H9 (cell line): ENCODE data around the gene HES4. TPM values are rescaled to one million over a fixed set of nuclear protein-coding genes. Genes with fewer than 3 reads are reported as not detected.
A peak's percentile ranks its signal among the peaks of the same experiment; 100 is the strongest.

ENCODE experiments used
- DNase-seq: peaks from one replicate; pipeline ENCODE4 v3.0.0-alpha.2; 2017
- H2AFZ ChIP-seq: one replicate; pipeline ENCODE4 v1.6.1; 2013; ENCODE audit warnings: mild to moderate bottlenecking, low read length, control low read depth, moderate library complexity
- H2AK5ac ChIP-seq: 2 replicates; pipeline ENCODE4 v1.6.1; 2013; ENCODE audit warnings: low read length, control low read depth, mixed read lengths; ENCODE audit not compliant: insufficient read length
- H2BK120ac ChIP-seq: one replicate; pipeline ENCODE4 v1.6.1; 2013; ENCODE audit warnings: low read depth, mild to moderate bottlenecking, low read length, control low read depth, inconsistent platforms; ENCODE audit not compliant: poor library complexity, severe bottlenecking
- H2BK12ac ChIP-seq: 2 replicates; pipeline ENCODE4 v1.6.1; 2013; ENCODE audit warnings: low read length, control low read depth, mixed read lengths, low read depth; ENCODE audit not compliant: insufficient read length
- H2BK15ac ChIP-seq: 2 replicates; pipeline ENCODE4 v1.6.1; 2013; ENCODE audit warnings: low read depth, low read length, control low read depth
- H2BK20ac ChIP-seq: one replicate; pipeline ENCODE4 v1.6.1; 2013; ENCODE audit warnings: low read depth, mild to moderate bottlenecking, low read length, control low read depth, inconsistent platforms; ENCODE audit not compliant: poor library complexity, severe bottlenecking
- H2BK5ac ChIP-seq: 2 replicates; pipeline ENCODE4 v1.6.1; 2013; ENCODE audit warnings: low read length, control low read depth, mixed read lengths; ENCODE audit not compliant: insufficient read length
- H3K14ac ChIP-seq: 2 replicates; pipeline ENCODE4 v1.6.1; 2013; ENCODE audit warnings: low read length, control low read depth; ENCODE audit not compliant: insufficient read depth
- H3K18ac ChIP-seq: 2 replicates; pipeline ENCODE4 v1.6.1; 2013; ENCODE audit warnings: low read depth, mild to moderate bottlenecking, mixed read lengths, low read length, control low read depth; ENCODE audit not compliant: insufficient read length
- H3K23ac ChIP-seq: 2 replicates; pipeline ENCODE4 v1.6.1; 2013; ENCODE audit warnings: low read length, control low read depth, mixed read lengths, low read depth; ENCODE audit not compliant: insufficient read length
- H3K23me2 ChIP-seq: 2 replicates; pipeline ENCODE4 v1.6.1; 2013; ENCODE audit warnings: low read depth, mild to moderate bottlenecking, mixed read lengths, low read length, control low read depth; ENCODE audit not compliant: insufficient read length, poor library complexity, severe bottlenecking
- H3K27ac ChIP-seq: 2 replicates; pipeline ENCODE4 v1.5.1; 2013; ENCODE audit warnings: low read length, control low read depth, mixed read lengths, low read depth; ENCODE audit not compliant: insufficient read length
- H3K27me3 ChIP-seq: 2 replicates; pipeline ENCODE4 v1.6.1; 2013; ENCODE audit warnings: low read length, control low read depth, inconsistent platforms; ENCODE audit not compliant: insufficient read depth
- H3K4ac ChIP-seq: 2 replicates; pipeline ENCODE4 v1.6.1; 2013; ENCODE audit warnings: low read depth, mild to moderate bottlenecking, control low read depth, inconsistent platforms, low read length, moderate library complexity
- H3K4me1 ChIP-seq: 2 replicates; pipeline ENCODE4 v1.6.1; 2013; ENCODE audit warnings: low read length, control low read depth, inconsistent platforms; ENCODE audit not compliant: insufficient read depth
- H3K4me2 ChIP-seq: 2 replicates; pipeline ENCODE4 v1.6.1; 2013; ENCODE audit warnings: low read length, control low read depth, mixed read lengths; ENCODE audit not compliant: insufficient read length, insufficient read depth
- H3K56ac ChIP-seq: 2 replicates; pipeline ENCODE4 v1.6.1; 2013; ENCODE audit warnings: low read depth, mild to moderate bottlenecking, mixed read lengths, low read length, control low read depth; ENCODE audit not compliant: insufficient read length
- H3K79me1 ChIP-seq: 2 replicates; pipeline ENCODE4 v1.6.1; 2013; ENCODE audit warnings: low read depth, mild to moderate bottlenecking, moderate library complexity, low read length, control low read depth, inconsistent platforms; ENCODE audit not compliant: insufficient read depth, poor library complexity, severe bottlenecking
- H3K79me2 ChIP-seq: 2 replicates; pipeline ENCODE4 v1.6.1; 2013; ENCODE audit warnings: low read length, control low read depth, inconsistent platforms; ENCODE audit not compliant: insufficient read depth
- H3K9ac ChIP-seq: 2 replicates; pipeline ENCODE4 v1.6.1; 2013; ENCODE audit warnings: low read length, control low read depth, mixed read lengths; ENCODE audit not compliant: insufficient read length; ENCODE audit errors: extremely low read depth
- H3K9me3 ChIP-seq: one replicate; pipeline ENCODE4 v1.6.1; 2013; ENCODE audit warnings: low read depth, low read length, inconsistent platforms; ENCODE audit not compliant: control insufficient read depth
- H3T11ph ChIP-seq: one replicate; pipeline ENCODE4 v1.6.1; 2013; ENCODE audit warnings: mild to moderate bottlenecking, low read length, control low read depth, inconsistent platforms
- H4K20me1 ChIP-seq: one replicate; pipeline ENCODE4 v1.6.1; 2013; ENCODE audit not compliant: control insufficient read depth, insufficient read length, insufficient read depth
- H4K5ac ChIP-seq: 2 replicates; pipeline ENCODE4 v1.6.1; 2013; ENCODE audit warnings: low read depth, mild to moderate bottlenecking, mixed read lengths, low read length, control low read depth; ENCODE audit not compliant: insufficient read length
- H4K8ac ChIP-seq: replicated peaks from 2 replicates; pipeline ENCODE4 v1.6.1; 2013; ENCODE audit warnings: low read length, control low read depth, mixed read lengths, low read depth; ENCODE audit not compliant: insufficient read length
- H4K91ac ChIP-seq: 2 replicates; pipeline ENCODE4 v1.6.1; 2013; ENCODE audit warnings: low read depth, mild to moderate bottlenecking, moderate library complexity, mixed read lengths, low read length, control low read depth; ENCODE audit not compliant: insufficient read length
- H3K27ac Mint-ChIP-seq, 3 experiments: 2 replicates in 2 of 3; 3 replicates in 1 of 3; pipeline ENCODE4 v1.8.0; 2020 to 2021; ENCODE audit warnings: mixed read lengths in 3 of 3, mild to moderate bottlenecking in 1 of 3, moderate library complexity in 1 of 3
- H3K27me3 Mint-ChIP-seq: 2 replicates; pipeline ENCODE4 v1.8.0; 2021; ENCODE audit warnings: low read depth, mild to moderate bottlenecking, moderate library complexity, mixed read lengths
- H3K36me3 Mint-ChIP-seq, 3 experiments: 2 replicates in 2 of 3; 3 replicates in 1 of 3; pipeline ENCODE4 v1.8.0; 2020 to 2021; ENCODE audit warnings: low read depth in 3 of 3, mixed read lengths in 3 of 3; ENCODE audit not compliant: insufficient read depth in 1 of 3
- H3K4me1 Mint-ChIP-seq, 2 experiments: 2 replicates each; pipeline ENCODE4 v1.8.0; 2020; ENCODE audit warnings: mixed read lengths in 2 of 2
- H3K4me3 Mint-ChIP-seq, 2 experiments: 2 replicates in 1 of 2; 3 replicates in 1 of 2; pipeline ENCODE4 v1.8.0; 2020 to 2021; ENCODE audit warnings: mild to moderate bottlenecking in 2 of 2, mixed read lengths in 2 of 2, moderate library complexity in 1 of 2
- H3K9me3 Mint-ChIP-seq, 2 experiments: 2 replicates in 1 of 2; 3 replicates in 1 of 2; pipeline ENCODE4 v1.8.0; 2020; ENCODE audit warnings: mild to moderate bottlenecking in 2 of 2, mixed read lengths in 2 of 2, moderate library complexity in 1 of 2
- WGBS: extraction: QIAGEN DNeasy Blood & Tissue Kit; methylation state at CpG from one replicate; pipeline ENCODE4 v1.1.7; 2013; ENCODE audit warnings: missing lambda C conversion rate, low lambda C conversion rate, mixed read lengths; ENCODE audit not compliant: insufficient read length; ENCODE audit errors: extremely low coverage; 5-methylcytosine and 5-hydroxymethylcytosine counted together
- total RNA-seq: library from RNA; stranded (reverse); gene quantifications from 2 replicates; pipeline ENCODE4 v1.2.1, GENCODE V29; 2021
- TF ChIP-seq, protein P1 (sequence below): fragments of 200-600 bp; sonication (generic); conservative IDR thresholded peaks from 3 replicates; pipeline ENCODE4 v1.8.0; 2021; ENCODE audit warnings: antibody characterized with exemption, mild to moderate bottlenecking

Gene HES4
- total RNA-seq, 1 experiment from 2014 or later, result 4.0 TPM

DNA sequence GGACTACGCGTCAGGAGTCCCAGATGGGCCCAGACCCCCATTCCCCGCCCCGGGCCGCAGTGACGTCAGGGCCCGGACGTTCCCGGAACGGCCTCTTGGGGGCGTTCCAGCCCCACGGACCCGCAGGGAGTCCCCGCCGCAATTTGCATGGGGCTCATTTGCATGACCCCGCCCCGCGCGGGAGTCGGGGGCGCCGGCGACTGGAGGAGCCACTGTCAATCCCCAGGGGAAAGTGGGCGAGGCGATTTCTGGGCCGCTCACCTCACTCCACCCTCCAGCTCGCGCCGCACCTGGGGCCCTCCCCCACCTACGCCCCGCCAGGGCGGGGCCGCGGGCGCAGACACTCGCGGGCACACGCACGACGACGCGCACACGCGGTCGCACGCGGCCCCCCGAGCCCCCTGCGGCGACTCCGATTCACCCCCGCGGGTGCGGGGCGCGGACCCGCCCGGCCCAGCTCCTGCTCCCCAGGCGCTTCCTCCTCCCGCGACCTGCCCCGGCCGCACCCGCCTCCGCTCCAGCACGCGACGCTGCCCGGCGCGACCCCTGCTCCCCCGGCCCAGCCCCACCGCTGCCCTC lies 33.2 kb upstream of the HES4 start:
- no peaks in the 10 kb centered on the region for H3K9me3 Mint-ChIP-seq
- H3K4me3 Mint-ChIP-seq, result peak overlapping the region; percentile 45 to 68; a peak in 3 of 5 replicates
- no peaks in the 10 kb centered on the region for H4K20me1 ChIP-seq
- no peak overlapping the region for H2BK20ac ChIP-seq
- H2AK5ac ChIP-seq, result no peak overlapping the region
- no peaks in the 10 kb centered on the region for H3K79me2 ChIP-seq
- H3T11ph ChIP-seq, result no peak overlapping the region
- no peak overlapping the region for H3K27ac Mint-ChIP-seq
- no peak overlapping the region for H4K5ac ChIP-seq
- no peak overlapping the region for H3K4ac ChIP-seq
- H2BK120ac ChIP-seq, result no peak overlapping the region
- no peaks in the 10 kb centered on the region; the same call in 1 of the 2 replicates for H3K27me3 ChIP-seq
- WGBS, result no CpG with 5 or more reads among the region's 73 CpGs
- H2AFZ ChIP-seq, result no peak overlapping the region
- H3K4me2 ChIP-seq, result no peak overlapping the region
- peaks cover 10% of the 10 kb centered on the region for H3K23me2 ChIP-seq
- DNase-seq, result peak; percentile 97
- peaks cover 4% of the 10 kb centered on the region; the same call in 1 of the 2 replicates for H3K4me1 ChIP-seq
- peaks cover 35% of the 10 kb centered on the region for H3K27me3 Mint-ChIP-seq
- H2BK12ac ChIP-seq, result no peak overlapping the region
- H3K23ac ChIP-seq, result no peak overlapping the region
- no peak overlapping the region for H3K14ac ChIP-seq
- no peak overlapping the region for H2BK15ac ChIP-seq
- no peak overlapping the region for H2BK5ac ChIP-seq
- no peak overlapping the region for H3K9ac ChIP-seq
- H3K4me1 Mint-ChIP-seq, result peaks cover 7 to 14% of the 10 kb centered on the region in 2 experiments
- no peak overlapping the region for H3K18ac ChIP-seq
- H3K9me3 ChIP-seq, result no peaks in the 10 kb centered on the region
- TF ChIP-seq, protein P1, sequence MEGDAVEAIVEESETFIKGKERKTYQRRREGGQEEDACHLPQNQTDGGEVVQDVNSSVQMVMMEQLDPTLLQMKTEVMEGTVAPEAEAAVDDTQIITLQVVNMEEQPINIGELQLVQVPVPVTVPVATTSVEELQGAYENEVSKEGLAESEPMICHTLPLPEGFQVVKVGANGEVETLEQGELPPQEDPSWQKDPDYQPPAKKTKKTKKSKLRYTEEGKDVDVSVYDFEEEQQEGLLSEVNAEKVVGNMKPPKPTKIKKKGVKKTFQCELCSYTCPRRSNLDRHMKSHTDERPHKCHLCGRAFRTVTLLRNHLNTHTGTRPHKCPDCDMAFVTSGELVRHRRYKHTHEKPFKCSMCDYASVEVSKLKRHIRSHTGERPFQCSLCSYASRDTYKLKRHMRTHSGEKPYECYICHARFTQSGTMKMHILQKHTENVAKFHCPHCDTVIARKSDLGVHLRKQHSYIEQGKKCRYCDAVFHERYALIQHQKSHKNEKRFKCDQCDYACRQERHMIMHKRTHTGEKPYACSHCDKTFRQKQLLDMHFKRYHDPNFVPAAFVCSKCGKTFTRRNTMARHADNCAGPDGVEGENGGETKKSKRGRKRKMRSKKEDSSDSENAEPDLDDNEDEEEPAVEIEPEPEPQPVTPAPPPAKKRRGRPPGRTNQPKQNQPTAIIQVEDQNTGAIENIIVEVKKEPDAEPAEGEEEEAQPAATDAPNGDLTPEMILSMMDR, result peak; percentile 92
- H4K91ac ChIP-seq, result no peak overlapping the region
- no peaks in the 10 kb centered on the region for H3K79me1 ChIP-seq
- no peak overlapping the region for H3K56ac ChIP-seq
- no peak overlapping the region for H3K27ac ChIP-seq
- H4K8ac ChIP-seq, result no peak overlapping the region
- peaks cover 5 to 18% (median 17%) of the 10 kb centered on the region in 3 experiments; a peak in 6 of 7 replicates for H3K36me3 Mint-ChIP-seq
